ENCODE results near the gene EIF5A. TPM values are rescaled to one million over a fixed set of nuclear protein-coding genes. Genes with fewer than 3 reads are reported as not detected.
A peak's percentile ranks its signal among the peaks of the same experiment; 100 is the strongest.
"Not testable (repeated sequence)": the region's sequence is repeated elsewhere in the genome, so short reads cannot be mapped to it uniquely, and the experiment has no call there.

EIF5A gene
- total RNA-seq, 1 experiment from 2014 or later: 1,090 TPM

- peak; percentile 91 for DNase-seq (ENCODE audit: low read depth)
Observed at GRCh38 chr17:7329997-7330637, 22.7 kb downstream of the EIF5A start.

DNA sequence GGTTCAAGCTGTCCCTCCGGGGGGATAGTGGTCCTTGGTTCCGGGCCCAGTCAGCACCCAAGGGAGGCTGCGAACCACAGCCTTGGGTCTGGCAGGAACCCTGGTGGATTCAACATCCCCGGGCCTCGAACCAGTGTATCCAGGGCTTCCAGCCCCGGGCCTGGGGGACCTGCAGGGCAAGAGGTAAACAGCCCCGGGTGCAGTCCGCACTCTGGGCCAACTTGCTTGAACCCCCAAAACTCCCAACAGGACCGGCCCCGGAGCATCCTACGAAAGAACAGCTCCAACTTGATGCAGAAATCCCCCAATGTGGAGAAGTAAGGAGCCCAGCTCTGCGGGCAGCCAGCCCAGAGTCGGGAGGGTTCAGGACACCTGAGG is 23.2 kb downstream of the EIF5A start:
- DNase-seq (ENCODE audit: low read depth): no peak

DNA sequence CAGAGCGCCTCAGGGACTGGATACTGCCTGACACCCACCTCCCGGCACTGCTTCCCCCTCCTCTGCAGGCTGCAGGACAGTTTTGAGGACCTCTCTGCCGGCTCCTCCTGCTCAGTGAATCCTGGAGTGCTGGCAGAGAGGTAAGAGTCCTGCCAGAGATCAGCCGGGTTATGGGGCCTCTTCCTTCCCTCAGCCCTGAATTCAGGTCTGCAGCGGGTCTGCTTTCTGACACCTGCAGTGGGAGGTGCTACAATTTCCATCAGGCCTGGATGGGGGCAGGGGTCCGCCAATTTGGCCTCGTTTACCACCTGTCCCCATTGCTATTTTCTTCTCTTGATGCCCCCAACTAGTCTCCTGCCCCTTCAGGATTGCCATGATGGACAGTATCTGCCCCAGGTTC is 24.7 kb downstream of the EIF5A start:
- no peak for DNase-seq (ENCODE audit: low read depth)

- not testable (repeated sequence) for DNase-seq (ENCODE audit: low read depth)
Observed at GRCh38 chr17:7332600-7333069, 25.2 kb downstream of the EIF5A start.

DNA sequence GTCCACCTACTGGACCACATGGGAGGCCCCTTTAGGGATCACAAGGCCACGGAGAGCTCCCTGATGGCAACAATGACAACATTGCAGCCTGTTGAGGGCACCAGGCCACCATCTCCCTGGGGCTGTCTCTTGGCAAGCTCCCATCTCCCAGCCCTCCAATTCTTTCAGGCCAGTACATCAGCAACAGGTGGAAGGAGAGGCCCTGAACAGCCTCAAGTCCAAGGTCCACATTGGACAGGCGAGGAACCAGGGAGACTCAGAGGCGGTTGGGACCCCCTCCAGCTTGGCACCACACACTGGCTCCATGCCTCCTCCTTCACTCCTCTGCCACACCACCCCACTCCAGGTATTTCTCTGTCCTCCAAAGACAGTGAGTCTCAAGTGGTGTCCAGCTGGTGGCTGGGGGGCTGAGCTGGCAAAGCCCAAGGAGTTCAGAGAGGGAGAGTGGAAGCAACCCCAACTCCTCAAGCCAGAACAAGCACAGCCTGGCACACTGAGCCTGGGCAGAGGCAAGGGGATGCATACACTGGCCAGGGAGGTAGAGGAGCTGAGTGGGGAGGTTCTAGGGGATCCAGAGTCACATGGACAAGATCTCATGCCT is 27.6 kb downstream of the EIF5A start:
- DNase-seq (ENCODE audit: low read depth): no peak

DNA sequence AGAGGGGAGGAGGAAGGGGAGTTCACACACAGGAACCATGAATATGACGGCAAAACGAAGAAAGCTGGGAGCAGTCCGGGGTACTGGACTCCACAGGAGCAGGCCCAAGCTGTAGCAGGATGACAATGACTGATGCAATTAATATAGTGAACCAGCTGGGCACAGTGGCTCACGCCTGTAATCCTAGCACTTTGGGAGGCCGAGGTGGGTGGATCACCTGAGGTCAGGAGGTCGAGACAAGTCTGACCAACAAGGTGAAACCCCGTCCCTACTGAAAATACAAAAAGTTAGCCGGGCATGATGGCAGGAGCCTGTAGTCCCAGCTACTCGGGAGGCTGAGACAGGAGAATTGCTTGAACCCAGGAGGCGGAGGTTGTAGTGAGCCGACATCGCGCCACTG is 28.3 kb downstream of the EIF5A start:
- DNase-seq (ENCODE audit: low read depth): not testable (repeated sequence)

DNA sequence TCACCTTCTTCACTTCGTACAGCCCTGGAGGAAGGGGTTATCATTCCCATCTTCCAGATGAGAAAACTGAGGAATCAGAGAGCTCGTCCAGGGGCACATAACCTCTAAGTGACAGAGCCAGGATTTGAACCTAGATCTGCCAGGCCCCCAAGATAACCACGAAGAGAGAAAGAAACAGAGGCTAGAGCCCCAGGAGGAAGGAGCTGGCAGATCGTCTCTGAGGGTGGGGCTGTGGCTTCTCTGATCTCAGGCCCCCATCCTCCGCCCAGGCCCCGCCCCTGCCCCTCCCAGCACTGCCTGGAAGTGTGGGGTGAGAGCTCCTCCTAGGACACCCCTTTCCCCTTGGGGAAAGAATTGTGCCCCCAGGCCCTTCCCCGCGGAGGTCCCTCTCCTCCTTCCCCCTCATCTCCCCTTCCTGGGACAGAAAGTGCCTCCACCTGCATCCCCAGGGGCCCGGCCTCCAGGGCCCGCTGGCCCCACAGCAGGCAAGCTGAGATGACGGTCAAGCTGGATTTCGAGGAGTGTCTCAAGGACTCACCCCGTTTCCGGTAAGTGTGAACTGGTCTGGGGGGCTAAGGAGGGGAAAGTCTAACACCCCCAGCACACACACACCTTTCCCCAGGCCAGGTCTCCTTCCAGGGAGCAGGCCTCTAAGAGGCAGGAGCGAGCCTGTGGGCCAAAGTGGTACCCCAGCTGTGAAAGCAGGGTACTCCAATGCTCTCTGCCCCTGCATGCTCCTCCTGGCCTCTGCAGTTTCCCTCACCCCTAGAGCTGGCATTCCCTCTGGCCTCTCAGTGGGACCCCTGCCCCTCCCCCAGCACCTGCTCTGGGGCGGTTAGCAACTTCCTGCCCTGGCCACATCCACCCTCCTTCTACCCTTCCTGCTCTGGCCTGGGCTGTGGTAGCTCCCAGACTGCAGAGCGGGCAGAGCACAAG is 29.1 kb downstream of the EIF5A start, which contains the start of gene ACAP1:
ACAP1 (plus strand) TSS at position 290 of the 936 bp plus-strand sequence; CDS start at position 496, 206 bp downstream.
- DNase-seq (ENCODE audit: low read depth): no peak

DNA sequence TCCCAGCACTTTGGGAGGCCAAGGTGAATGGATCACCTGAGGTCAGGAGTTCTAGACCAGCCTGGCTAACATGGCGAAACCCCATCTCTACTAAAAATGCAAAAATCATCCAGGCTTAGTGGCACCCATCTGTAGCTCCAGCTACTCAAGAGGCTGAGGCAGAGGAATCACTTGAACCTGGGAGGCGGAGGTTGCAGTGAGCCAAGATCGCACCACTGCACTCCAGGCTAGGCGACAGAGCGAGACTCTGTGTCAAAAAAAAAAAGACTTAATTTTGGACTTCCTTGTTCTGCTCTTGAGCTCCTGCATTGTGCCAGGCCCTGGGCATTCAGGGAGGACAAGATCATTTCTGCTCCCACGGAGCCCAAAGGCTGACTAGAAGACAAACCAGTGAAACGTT is 30.2 kb downstream of the EIF5A start:
- not testable (repeated sequence) for DNase-seq (ENCODE audit: low read depth)

GRCh38 chr17:7340179-7340578 is 32.8 kb downstream of the EIF5A start:
- no peak for DNase-seq (ENCODE audit: low read depth)

DNA sequence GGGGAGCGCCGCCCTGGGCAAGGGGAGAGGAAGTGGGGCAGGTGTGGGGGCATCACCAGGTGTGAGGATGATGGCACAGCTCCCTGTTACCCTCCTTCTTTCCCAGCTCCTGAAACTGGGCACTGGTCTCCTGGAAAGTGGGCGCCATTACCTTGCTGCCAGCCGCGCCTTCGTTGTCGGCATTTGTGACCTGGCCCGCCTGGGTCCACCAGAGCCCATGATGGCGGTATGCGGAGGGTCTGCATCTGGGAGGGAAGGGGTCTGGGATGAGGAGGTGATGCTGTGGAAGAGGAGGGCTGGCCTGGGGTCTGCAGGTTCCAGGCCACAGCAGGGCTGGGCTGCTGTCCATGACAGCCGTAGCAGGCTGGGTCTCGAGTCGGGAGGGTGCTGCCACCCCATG is 34.4 kb downstream of the EIF5A start:
- no peak for DNase-seq (ENCODE audit: low read depth)

DNA sequence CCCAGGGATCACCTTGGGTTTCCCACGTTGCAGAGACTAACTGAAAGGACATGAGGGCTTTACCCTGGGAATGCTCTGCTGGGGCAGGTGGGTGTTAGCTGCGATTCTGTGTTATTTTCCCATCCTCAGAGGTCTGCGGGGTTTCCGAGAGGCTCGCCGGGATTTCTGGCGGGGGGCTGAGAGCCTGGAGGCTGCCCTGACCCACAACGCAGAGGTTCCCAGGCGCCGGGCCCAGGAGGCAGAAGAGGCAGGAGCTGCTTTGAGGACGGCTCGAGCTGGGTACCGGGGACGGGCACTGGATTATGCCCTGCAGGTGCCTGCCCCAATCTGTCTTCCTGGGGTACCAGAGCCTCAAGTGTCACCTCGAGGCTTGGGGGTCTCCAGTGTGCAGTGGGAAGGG is 35.8 kb downstream of the EIF5A start:
- no peak for DNase-seq (ENCODE audit: low read depth)

DNA sequence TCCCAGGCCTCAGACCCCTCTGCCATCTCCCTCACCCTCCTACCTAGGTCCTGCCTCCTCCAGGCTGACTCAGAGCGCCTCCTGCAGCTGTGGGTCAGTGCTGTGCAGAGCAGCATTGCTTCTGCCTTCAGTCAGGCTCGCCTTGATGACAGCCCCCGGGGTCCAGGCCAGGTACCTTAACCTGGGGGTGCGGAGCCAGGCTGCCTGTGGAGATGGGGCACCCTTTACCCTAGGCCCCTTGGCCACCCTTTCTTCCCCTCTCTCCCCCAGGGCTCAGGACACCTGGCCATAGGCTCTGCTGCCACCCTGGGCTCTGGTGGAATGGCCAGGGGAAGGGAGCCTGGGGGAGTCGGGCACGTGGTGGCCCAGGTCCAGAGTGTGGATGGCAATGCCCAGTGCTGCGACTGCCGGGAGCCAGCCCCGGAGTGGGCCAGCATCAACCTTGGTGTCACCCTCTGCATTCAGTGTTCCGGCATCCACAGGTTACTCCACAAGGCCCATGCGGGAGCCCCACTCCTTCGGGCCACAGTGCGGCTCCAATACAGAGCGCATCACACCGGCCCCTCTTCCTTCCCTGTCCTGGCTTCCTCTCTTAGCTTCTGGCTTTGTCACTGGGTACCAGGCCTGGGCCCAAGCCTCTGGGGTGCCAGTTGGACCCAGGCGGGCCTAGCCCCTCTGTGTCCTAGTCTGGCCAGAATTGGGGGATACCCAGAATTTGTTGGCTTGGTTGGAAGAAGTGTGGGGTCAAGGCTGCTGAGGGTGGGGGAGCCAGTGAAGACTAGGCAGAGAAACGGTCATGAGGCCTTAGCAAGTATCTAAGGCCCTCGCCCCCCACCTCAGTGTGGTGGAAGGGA is 39.6 kb downstream of the EIF5A start:
- no peak for DNase-seq (ENCODE audit: low read depth)

GRCh38 chr17:7347630-7348477 is 40.4 kb downstream of the EIF5A start:
- DNase-seq (ENCODE audit: low read depth): no peak

- no peak for DNase-seq (ENCODE audit: low read depth)
Observed at GRCh38 chr17:7348478-7349242, 41.2 kb downstream of the EIF5A start.

DNA sequence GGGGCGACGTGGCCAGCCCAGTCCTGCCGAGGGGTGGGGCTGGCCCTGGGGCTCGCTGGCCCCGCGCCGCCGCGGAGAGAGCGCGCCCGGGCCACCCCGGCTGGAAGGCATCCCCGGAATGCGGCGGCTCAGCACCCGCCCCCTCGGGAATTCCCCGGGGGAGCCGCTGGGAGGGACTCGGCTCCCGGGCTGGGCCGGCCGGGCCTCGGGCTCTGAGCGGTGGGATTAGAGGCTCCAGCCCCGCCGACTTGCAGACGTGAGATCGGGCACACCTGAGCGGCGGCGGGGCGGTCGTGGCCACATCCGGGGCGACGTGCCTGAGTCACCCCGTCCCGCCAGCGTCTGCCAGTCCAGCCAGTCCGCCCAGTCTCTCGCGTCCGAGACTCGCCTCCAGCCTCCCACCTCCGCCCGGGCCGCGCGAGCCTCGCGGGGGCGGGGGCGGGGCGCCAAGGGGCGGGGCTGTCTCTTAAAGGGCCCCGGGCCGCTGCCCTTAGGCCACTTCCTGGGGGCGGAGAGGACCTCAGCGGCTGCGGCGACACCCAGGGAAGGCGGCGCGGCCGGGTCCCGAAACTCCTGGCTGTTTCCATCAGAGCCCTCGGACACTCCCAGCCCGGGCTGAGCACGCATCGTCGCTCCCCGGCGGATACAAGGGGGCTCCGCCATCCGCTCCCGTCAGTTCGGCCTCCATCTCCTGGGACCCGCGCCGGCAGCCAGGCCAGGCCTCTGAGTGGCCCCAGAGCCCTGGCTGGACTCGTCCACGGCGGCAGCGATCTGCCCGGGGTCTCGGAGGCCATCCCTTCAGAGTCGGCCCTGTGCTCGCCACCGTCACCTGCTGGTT is 44.5 kb downstream of the EIF5A start, which contains the start of gene KCTD11:
KCTD11 (plus strand) TSS at position 498 of the 838 bp plus-strand sequence.
- peak; percentile 95 for DNase-seq (ENCODE audit: low read depth)

GRCh38 chr17:7352503-7352889 is 45.1 kb downstream of the EIF5A start:
- DNase-seq (ENCODE audit: low read depth): no peak

GRCh38 chr17:7352910-7353635 is 45.6 kb downstream of the EIF5A start:
- no peak for DNase-seq (ENCODE audit: low read depth)

DNA sequence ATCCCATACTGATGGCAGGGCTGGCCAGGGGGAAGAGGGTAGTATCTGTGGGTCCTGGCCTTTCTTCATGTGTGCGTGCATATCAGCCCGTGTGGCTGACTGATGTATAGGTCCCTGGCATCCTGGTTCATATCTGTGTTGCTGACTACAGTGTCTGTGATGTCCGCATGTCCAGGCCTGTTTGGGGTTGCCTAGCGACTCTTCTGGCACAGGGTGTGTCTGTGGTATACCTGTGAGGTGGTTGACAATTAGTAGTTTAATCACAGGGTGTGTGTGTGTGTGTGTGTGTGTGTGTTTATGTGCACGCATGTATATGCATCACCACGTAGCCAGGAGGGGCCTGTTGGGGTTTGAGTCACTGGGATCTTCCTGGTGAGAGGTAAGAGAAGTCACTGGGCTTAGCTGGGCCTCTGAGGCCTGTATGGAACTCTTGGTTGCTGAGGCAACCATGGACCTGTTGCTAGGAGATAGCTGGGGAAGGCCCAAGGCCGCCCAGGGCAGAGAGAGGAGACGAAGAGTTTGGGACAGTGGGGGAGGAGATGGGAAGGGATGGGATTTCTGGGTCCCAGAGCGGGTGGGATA is 46.9 kb downstream of the EIF5A start:
- peak; percentile 38 for DNase-seq (ENCODE audit: low read depth)
